GM12878 (cell line): ENCODE results near the gene PITPNB. TPM values are rescaled to one million over a fixed set of nuclear protein-coding genes. Genes with fewer than 3 reads are reported as not detected.

Experiments used
- ATAC-seq: fragments of 200-7000 bp; cut with Tn5 transposase; 3 replicates; pipeline ENCODE4 v1.9.1; 2020; ENCODE audit warnings: mild to moderate bottlenecking, moderate library complexity
- BruUV-seq: library from RNA; stranded (reverse); fragments of 400-500 nt; replicated peaks from 2 replicates; lab custom pipeline; 2021; lab: Mats Ljungman, UMichigan
- CTCF ChIA-PET: fragments of 300-600 bp; sonication (Branson Sonifier 250); formaldehyde crosslinking; extraction: SDS; loops from one replicate; lab custom pipeline; 2021; ENCODE audit warnings: inconsistent platforms; lab: Yijun Ruan, JAX
- POLR2A ChIA-PET: fragments of 350-600 bp; formaldehyde crosslinking; extraction: SDS; loops from one replicate; lab custom pipeline; 2021; ENCODE audit warnings: inconsistent platforms; lab: Charles Lee
- RAD21 ChIA-PET: fragments of 300-600 bp; sonication (Branson Sonifier 250); formaldehyde crosslinking; loops from one replicate; lab custom pipeline; 2023; ENCODE audit warnings: antibody characterized with exemption; ENCODE audit not compliant: unreplicated experiment; lab: Charles Lee
- SMC1A ChIA-PET: fragments of 300-600 bp; sonication (Branson Sonifier 250); formaldehyde crosslinking; loops from one replicate; lab custom pipeline; 2023; ENCODE audit not compliant: unreplicated experiment, uncharacterized antibody; lab: Charles Lee
- DNase-seq: peaks from one replicate; pipeline ENCODE4 v3.0.0-alpha.2; 2011; ENCODE audit warnings: low read depth, low spot score
- FAIRE-seq: peaks from 3 replicates; lab custom pipeline; 2011; peaks lifted over from hg19 to GRCh38; lab: Jason Lieb, UNC
- H2AFZ ChIP-seq: 2 replicates; pipeline ENCODE4 v1.6.0; 2011; ENCODE audit warnings: low read depth, low read length, control low read depth; ENCODE audit not compliant: control insufficient read depth
- H3K27ac ChIP-seq: 2 replicates; pipeline ENCODE4 v1.5.1; 2011; ENCODE audit warnings: control low read depth; ENCODE audit not compliant: control insufficient read depth, insufficient read depth
- H3K27me3 ChIP-seq, 2 experiments: replicated peaks in 1 of 2; 2 replicates each; pipeline versions ENCODE4 v1.6.0 to v1.6.1; 2011; ENCODE audit warnings: low read length in 1 of 2; ENCODE audit not compliant: control insufficient read depth in 2 of 2, insufficient read depth in 2 of 2
- H3K36me3 ChIP-seq, 2 experiments: 2 replicates each; pipeline ENCODE4 v1.5.1; 2011; ENCODE audit warnings: low read length in 1 of 2; ENCODE audit not compliant: control insufficient read depth in 2 of 2, insufficient read depth in 2 of 2
- H3K4me1 ChIP-seq: 2 replicates; pipeline ENCODE4 v1.6.1; 2011; ENCODE audit warnings: mild to moderate bottlenecking, low read length, moderate library complexity, mixed read lengths; ENCODE audit not compliant: control insufficient read depth, insufficient read depth
- H3K4me2 ChIP-seq: 2 replicates; pipeline ENCODE4 v1.6.0; 2011; ENCODE audit warnings: control low read depth; ENCODE audit not compliant: control insufficient read depth, insufficient read depth
- H3K4me3 ChIP-seq: fragments of 200-600 bp; sonication (generic); 2 replicates; pipeline ENCODE4 v1.5.1; 2016
- H3K79me2 ChIP-seq: 2 replicates; pipeline ENCODE4 v1.6.0; 2011; ENCODE audit warnings: low read length; ENCODE audit not compliant: control insufficient read depth, insufficient read depth
- H3K9ac ChIP-seq: 2 replicates; pipeline ENCODE4 v1.8.0; 2011; ENCODE audit warnings: low read length, control low read depth, mixed read lengths; ENCODE audit not compliant: control insufficient read depth, insufficient read depth
- H3K9me3 ChIP-seq: replicated peaks from 3 replicates; pipeline ENCODE4 v1.5.1; 2011; ENCODE audit warnings: mild to moderate bottlenecking, low read length; ENCODE audit not compliant: control insufficient read depth, insufficient read depth
- H4K20me1 ChIP-seq: 2 replicates; pipeline ENCODE4 v1.6.0; 2011; ENCODE audit not compliant: control insufficient read depth, insufficient read depth
- BCL3 ChIP-seq: IDR thresholded peaks from 2 replicates; pipeline ENCODE4 v1.6.1; 2011; ENCODE audit warnings: borderline replicate concordance, low read depth, mild to moderate bottlenecking, moderate library complexity, low read length; ENCODE audit not compliant: insufficient read depth, poor library complexity, severe bottlenecking
- POLR2AphosphoS2 ChIP-seq: IDR thresholded peaks from 2 replicates; pipeline ENCODE4 v1.6.1; 2011; ENCODE audit warnings: low read depth, mild to moderate bottlenecking, low read length, improper control_type of control experiment, moderate library complexity
- RFX5 ChIP-seq: IDR thresholded peaks from 2 replicates; pipeline ENCODE4 v1.6.1; 2011; ENCODE audit warnings: low read depth, low read length, improper control_type of control experiment
- YBX1 ChIP-seq: fragments of 450-650 bp; IDR thresholded peaks from 2 replicates; pipeline ENCODE4 v1.6.1; 2016; ENCODE audit warnings: antibody characterized with exemption
- WGBS: methylation state at CpG from one replicate; pipeline ENCODE4 v1.1.6; 2016; ENCODE audit warnings: low lambda C conversion rate; ENCODE audit not compliant: insufficient replicate concordance, insufficient coverage; ENCODE audit errors: missing lambda C conversion rate; 5-methylcytosine and 5-hydroxymethylcytosine counted together
- in situ Hi-C: fragments of 300-500 bp; cut with MboI; formaldehyde crosslinking; loops from 9 replicates; pipeline ENCODE4 v1.14.3; 2018; ENCODE audit warnings: mixed read lengths
- intact Hi-C: fragments of 100-400 bp; cut with micrococcal nuclease; formaldehyde crosslinking; loops from one replicate; pipeline ENCODE4 v1.14.2; 2022; ENCODE audit not compliant: unreplicated experiment
- polyA plus RNA-seq, 11 experiments: library from polyadenylated mRNA; depleted of rRNA in 4 of 11; unstranded in 6 of 11; stranded (reverse) in 5 of 11; fragments of >200 nt; fragmentation: Nextera tagmentation in 4 of 11; fragmentation: Illumina TruSeq in 1 of 11; extraction: Ambion mirVana in 4 of 11; extraction: Trizol in 1 of 11; gene quantifications; 1 replicate in 1 of 11; 2 replicates in 10 of 11; pipeline versions ENCODE4 v1.2.1 to v1.2.3, GENCODE V29; 2011 to 2016; ENCODE audit warnings: inconsistent platforms in 2 of 11, missing spikeins in 2 of 11, low read depth in 1 of 11
- total RNA-seq, 4 experiments: library from RNA; depleted of rRNA in 3 of 4; stranded (reverse); fragments of >200 nt in 3 of 4; fragmentation: Illumina TruSeq in 1 of 4; extraction: Trizol in 1 of 4; gene quantifications; 2 replicates each; pipeline versions ENCODE4 v1.2.1 to v1.2.3, GENCODE V29; 2013 to 2021
- TF ChIP-seq, protein P1 (sequence below): IDR thresholded peaks from 2 replicates; pipeline ENCODE4 v1.6.1; 2012; ENCODE audit warnings: low read depth, low read length, improper control_type of control experiment
- TF ChIP-seq, protein P2 (sequence below): fragments of 450-650 bp; formaldehyde crosslinking; IDR thresholded peaks from 2 replicates; pipeline ENCODE4 v1.5.0; 2022; ENCODE audit warnings: mild to moderate bottlenecking, missing genetic modification characterization
- TF ChIP-seq, protein P3 (sequence below): fragments of 450-650 bp; IDR thresholded peaks from 2 replicates; pipeline ENCODE4 v1.6.1; 2016; ENCODE audit warnings: mild to moderate bottlenecking

Gene PITPNB
- total and polyA plus RNA-seq, 10 of the 15 experiments (the other 5 are each of a cell fraction or from before 2014, with no cell fraction given), result 19.7 to 116 (median 64.9) TPM

GRCh38 chr22:27842669-27843431 is 76.2 kb downstream of the PITPNB start:
- ChIA-PET POLR2A (interaction anchor here (0.6 kb wide), 2 partner anchors 36 to 743 kb away, joined by 3 to 6 read pairs; no protein-coding TSS in a partner anchor), RAD21 (no interaction called here), SMC1A (interaction anchor here (0.7 kb wide), 1 partner anchor 148 kb away, joined by 3 read pairs; no protein-coding TSS in a partner anchor), CTCF (interaction anchor here (2.1 kb wide), 1 partner anchor 38 kb away, joined by 5 read pairs; no protein-coding TSS in a partner anchor)
- Histone ChIP-seq H3K36me3 (peaks cover 2 to 6% of the 10 kb centered on the region in 2 experiments; a peak in 3 of 4 replicates), H4K20me1 (no peaks in the 10 kb centered on the region), H3K9me3 (no peaks in the 10 kb centered on the region), H3K4me3 (no peak overlapping the region), H3K27ac (no peak overlapping the region), H3K4me1 (no peaks in the 10 kb centered on the region), H3K79me2 (no peaks in the 10 kb centered on the region), H2AFZ (no peak overlapping the region), H3K27me3 (no peaks in the 10 kb centered on the region), H3K9ac (no peak overlapping the region), H3K4me2 (no peak overlapping the region)
- WGBS, result 94% methylated on average over 15 of the region's 15 CpGs
- in situ Hi-C loops (no loop called here), intact Hi-C loops (no loop called here)
- ATAC-seq (no peak), DNase-seq (no peak), FAIRE-seq (no peak)
- TF ChIP-seq POLR2AphosphoS2 (no peak), YBX1 (no peak)
- TF ChIP-seq, protein P1, sequence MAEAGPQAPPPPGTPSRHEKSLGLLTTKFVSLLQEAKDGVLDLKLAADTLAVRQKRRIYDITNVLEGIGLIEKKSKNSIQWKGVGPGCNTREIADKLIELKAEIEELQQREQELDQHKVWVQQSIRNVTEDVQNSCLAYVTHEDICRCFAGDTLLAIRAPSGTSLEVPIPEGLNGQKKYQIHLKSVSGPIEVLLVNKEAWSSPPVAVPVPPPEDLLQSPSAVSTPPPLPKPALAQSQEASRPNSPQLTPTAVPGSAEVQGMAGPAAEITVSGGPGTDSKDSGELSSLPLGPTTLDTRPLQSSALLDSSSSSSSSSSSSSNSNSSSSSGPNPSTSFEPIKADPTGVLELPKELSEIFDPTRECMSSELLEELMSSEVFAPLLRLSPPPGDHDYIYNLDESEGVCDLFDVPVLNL, result no peak
- no TSS peak for BruUV-seq

GRCh38 chr22:27842201-27842600 is 76.9 kb downstream of the PITPNB start:
- no peak for ATAC-seq
- H4K20me1 ChIP-seq, result no peaks in the 10 kb centered on the region
- POLR2A ChIA-PET, result interaction anchor here (0.6 kb wide), 1 partner anchor 744 kb away, joined by 6 read pairs; no protein-coding TSS in a partner anchor
- TF ChIP-seq, protein P2, sequence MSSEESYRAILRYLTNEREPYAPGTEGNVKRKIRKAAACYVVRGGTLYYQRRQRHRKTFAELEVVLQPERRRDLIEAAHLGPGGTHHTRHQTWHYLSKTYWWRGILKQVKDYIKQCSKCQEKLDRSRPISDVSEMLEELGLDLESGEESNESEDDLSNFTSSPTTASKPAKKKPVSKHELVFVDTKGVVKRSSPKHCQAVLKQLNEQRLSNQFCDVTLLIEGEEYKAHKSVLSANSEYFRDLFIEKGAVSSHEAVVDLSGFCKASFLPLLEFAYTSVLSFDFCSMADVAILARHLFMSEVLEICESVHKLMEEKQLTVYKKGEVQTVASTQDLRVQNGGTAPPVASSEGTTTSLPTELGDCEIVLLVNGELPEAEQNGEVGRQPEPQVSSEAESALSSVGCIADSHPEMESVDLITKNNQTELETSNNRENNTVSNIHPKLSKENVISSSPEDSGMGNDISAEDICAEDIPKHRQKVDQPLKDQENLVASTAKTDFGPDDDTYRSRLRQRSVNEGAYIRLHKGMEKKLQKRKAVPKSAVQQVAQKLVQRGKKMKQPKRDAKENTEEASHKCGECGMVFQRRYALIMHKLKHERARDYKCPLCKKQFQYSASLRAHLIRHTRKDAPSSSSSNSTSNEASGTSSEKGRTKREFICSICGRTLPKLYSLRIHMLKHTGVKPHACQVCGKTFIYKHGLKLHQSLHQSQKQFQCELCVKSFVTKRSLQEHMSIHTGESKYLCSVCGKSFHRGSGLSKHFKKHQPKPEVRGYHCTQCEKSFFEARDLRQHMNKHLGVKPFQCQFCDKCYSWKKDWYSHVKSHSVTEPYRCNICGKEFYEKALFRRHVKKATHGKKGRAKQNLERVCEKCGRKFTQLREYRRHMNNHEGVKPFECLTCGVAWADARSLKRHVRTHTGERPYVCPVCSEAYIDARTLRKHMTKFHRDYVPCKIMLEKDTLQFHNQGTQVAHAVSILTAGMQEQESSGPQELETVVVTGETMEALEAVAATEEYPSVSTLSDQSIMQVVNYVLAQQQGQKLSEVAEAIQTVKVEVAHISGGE, result no peak
- TF ChIP-seq BCL3 (no peak), RFX5 (no peak)
- TF ChIP-seq, protein P3, sequence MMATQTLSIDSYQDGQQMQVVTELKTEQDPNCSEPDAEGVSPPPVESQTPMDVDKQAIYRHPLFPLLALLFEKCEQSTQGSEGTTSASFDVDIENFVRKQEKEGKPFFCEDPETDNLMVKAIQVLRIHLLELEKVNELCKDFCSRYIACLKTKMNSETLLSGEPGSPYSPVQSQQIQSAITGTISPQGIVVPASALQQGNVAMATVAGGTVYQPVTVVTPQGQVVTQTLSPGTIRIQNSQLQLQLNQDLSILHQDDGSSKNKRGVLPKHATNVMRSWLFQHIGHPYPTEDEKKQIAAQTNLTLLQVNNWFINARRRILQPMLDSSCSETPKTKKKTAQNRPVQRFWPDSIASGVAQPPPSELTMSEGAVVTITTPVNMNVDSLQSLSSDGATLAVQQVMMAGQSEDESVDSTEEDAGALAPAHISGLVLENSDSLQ, result no peak

More at GRCh38 chr22:27842201-27842600, 76.9 kb downstream of the PITPNB start:
- in situ Hi-C loops (no loop called here), intact Hi-C loops (no loop called here)
- FAIRE-seq, result no peak
- BruUV-seq, result no TSS peak
- DNase-seq, result no peak
- CTCF ChIA-PET, result interaction anchor here (2.1 kb wide), 1 partner anchor 39 kb away, joined by 5 read pairs; no protein-coding TSS in a partner anchor
- H3K79me2 ChIP-seq, result no peaks in the 10 kb centered on the region
- H3K9ac ChIP-seq, result no peak overlapping the region
- SMC1A ChIA-PET, result interaction anchor here (0.7 kb wide), 1 partner anchor 149 kb away, joined by 3 read pairs; no protein-coding TSS in a partner anchor
- RAD21 ChIA-PET, result no interaction called here
- H3K9me3 ChIP-seq, result no peaks in the 10 kb centered on the region
- H3K4me1 ChIP-seq, result no peaks in the 10 kb centered on the region
- no peak overlapping the region for H2AFZ ChIP-seq
- H3K36me3 ChIP-seq, result peaks cover 1 to 5% of the 10 kb centered on the region in 2 experiments; a peak in 3 of 4 replicates
- no peak overlapping the region for H3K4me2 ChIP-seq
- no peaks in the 10 kb centered on the region for H3K27me3 ChIP-seq
- WGBS, result 100% methylated on average over 1 of the region's 1 CpG
- no peak overlapping the region for H3K4me3 ChIP-seq
- no peak overlapping the region for H3K27ac ChIP-seq
